Cardiac fibroblast (primary cell): ENCODE measurements around the gene NDUFA1.

Experiments used
- DNase-seq, 2 donors: peaks; one replicate each; pipeline versions ENCODE4 v3.0.0 to v3.0.0-alpha.2; 2010; ENCODE audit warnings: low read depth in 2 of 2
- H3K4me3 ChIP-seq, 2 donors: replicated peaks in 1 of 2; 1 replicate in 1 of 2; 2 replicates in 1 of 2; pipeline ENCODE4 v1.5.1; 2011; ENCODE audit warnings: low read depth in 2 of 2, low read length in 2 of 2, mild to moderate bottlenecking in 2 of 2, moderate library complexity in 1 of 2
- TF ChIP-seq, protein P1 (sequence below): IDR thresholded peaks from one replicate; pipeline ENCODE4 v1.5.1; 2011; ENCODE audit warnings: low read depth, mild to moderate bottlenecking, low read length, inconsistent platforms

NDUFA1 gene

DNA sequence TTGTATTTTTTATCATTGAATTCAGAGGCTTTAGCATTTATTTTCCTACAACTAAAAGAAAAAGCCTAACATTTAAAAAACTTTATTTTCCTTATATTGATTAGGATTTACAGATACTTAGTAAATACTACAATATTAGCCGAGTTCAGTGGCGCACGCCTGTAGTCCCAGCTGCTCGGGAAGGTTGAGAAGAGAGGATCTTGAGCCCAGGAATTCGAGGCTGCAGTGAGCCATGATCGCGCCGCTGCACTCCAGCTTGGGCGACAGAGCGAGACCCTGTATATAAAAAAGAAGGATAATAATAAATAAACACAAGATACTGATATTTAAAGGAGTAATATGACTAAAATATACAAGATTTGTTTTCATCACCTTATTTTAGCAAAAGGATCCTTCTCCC is 18.2 kb upstream of the NDUFA1 start:
- peak overlapping the region; percentile 26 to 33 for H3K4me3 ChIP-seq
- DNase-seq = peak in 1 of 2 donors; percentile 6
- TF ChIP-seq, protein P1, sequence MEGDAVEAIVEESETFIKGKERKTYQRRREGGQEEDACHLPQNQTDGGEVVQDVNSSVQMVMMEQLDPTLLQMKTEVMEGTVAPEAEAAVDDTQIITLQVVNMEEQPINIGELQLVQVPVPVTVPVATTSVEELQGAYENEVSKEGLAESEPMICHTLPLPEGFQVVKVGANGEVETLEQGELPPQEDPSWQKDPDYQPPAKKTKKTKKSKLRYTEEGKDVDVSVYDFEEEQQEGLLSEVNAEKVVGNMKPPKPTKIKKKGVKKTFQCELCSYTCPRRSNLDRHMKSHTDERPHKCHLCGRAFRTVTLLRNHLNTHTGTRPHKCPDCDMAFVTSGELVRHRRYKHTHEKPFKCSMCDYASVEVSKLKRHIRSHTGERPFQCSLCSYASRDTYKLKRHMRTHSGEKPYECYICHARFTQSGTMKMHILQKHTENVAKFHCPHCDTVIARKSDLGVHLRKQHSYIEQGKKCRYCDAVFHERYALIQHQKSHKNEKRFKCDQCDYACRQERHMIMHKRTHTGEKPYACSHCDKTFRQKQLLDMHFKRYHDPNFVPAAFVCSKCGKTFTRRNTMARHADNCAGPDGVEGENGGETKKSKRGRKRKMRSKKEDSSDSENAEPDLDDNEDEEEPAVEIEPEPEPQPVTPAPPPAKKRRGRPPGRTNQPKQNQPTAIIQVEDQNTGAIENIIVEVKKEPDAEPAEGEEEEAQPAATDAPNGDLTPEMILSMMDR = no peak

DNA sequence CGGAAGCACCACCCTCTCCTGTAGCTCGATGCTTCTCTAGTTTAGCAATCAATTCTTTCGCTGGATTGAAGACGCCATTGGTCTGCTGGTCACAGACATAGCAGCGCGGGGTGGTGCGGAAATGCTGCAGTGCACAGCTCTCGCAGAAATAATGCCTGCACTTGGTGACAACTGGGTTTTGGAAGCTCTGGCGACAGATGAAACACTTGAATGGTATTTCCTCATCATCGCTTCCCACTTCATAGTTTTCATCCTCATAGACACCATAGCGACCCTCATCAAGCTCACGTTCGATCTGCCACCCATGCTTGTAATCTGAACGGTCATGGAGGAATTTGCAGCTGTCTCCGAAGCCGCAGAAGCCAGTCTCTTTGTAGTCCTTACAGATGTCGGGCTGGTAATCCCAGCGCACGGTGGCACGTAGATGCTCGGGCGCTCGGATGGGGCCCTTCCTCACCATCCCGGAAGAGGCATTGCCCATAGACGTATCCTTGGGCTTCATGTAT is 953 bp upstream of the NDUFA1 start:
- TF ChIP-seq, protein P1 = no peak
- peak; percentile 15 to 21 for DNase-seq

GRCh38 chrX:119871245-119871598 is 410 bp upstream of the NDUFA1 start:
- TF ChIP-seq, protein P1 = no peak
- DNase-seq = peak in 1 of 2 donors; percentile 19
- peak overlapping the region; percentile 69 for H3K4me3 ChIP-seq

More for the DNA sequence above, 953 bp upstream of the NDUFA1 start:
- peak overlapping the region; percentile 69 for H3K4me3 ChIP-seq

GRCh38 chrX:119878740-119879139 is 7.1 kb downstream of the NDUFA1 start:
- H3K4me3 ChIP-seq = no peak overlapping the region
- no peak for DNase-seq
- TF ChIP-seq, protein P1 = no peak

DNA sequence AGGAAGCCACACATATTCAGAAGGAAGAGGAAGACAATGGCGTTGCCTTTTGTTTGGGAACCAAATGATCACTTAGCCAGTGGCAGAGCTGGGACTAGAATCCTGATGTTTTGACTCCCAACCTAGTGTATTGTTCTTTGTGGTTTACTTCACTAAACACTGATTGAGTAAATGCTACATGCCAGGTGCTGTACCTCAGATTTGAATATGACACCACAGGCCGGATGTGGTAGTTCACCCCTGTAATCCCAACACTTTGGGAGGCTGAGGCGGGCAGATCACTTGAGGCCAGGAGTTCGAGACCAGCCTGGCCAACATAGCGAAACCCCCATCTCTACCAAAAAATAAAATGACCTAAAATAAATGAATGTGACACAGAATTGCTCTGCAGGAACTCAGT is 8.4 kb downstream of the NDUFA1 start:
- no peak overlapping the region for H3K4me3 ChIP-seq
- peak in 1 of 2 donors; percentile 28 for DNase-seq
- TF ChIP-seq, protein P1 = no peak

DNA sequence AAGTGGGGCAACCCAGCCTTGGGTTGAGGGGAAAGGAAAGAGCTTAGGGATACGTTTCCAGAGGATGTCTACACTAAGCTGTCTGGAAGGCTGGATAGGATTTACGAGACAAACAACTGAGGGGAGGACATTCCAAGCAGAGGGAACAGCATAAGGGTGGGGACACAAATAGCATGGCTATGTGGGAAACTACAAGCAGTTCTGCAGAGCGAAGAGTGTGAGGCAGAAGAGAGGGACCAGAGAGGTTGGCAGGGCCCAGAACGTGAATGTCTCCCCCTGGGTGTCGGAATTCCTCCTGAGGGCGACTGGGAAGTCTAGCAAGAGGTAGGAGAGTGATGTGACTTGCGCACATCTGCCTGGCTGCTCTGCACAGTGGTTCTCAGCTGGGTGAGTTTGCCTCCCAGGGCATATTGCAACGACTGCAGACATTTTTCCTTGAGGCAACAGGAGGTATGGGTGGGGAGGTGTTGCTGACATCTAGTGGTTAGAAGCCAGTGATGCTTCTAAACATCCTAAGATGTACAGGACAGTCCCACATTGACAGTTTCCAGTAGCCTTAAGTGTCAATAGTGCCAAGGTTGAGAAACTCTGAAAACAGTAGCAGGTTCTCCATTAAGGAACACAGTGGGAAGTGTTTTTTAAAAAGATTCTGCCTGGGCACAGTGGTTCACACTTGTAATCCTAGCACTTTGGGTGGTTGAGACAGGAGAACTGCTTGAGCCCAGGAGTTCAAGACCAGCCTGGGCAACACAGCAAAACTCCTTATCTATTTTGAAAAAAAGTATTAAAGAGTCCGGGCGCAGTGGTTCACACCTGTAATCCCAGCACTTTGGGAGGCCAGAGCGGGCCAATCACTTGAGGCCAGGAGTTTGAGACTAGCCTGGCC is 9.2 kb downstream of the NDUFA1 start:
- DNase-seq = peak; percentile 63 to 68
- H3K4me3 ChIP-seq = no peak overlapping the region
- TF ChIP-seq, protein P1 = peak; percentile 74
